GM12878 (cell line): Measurements from ENCODE around the gene TPRG1. TPM values are rescaled to one million over a fixed set of nuclear protein-coding genes. Genes with fewer than 3 reads are reported as not detected.
A peak's percentile ranks its signal among the peaks of the same experiment; 100 is the strongest.

ENCODE experiments used
- ATAC-seq: fragments of 200-7000 bp; cut with Tn5 transposase; 3 replicates; pipeline ENCODE4 v1.9.1; 2020; ENCODE audit warnings: mild to moderate bottlenecking, moderate library complexity
- BruUV-seq: library from RNA; stranded (reverse); fragments of 400-500 nt; replicated peaks from 2 replicates; lab custom pipeline; 2021; lab: Mats Ljungman, UMichigan
- CTCF ChIA-PET: fragments of 300-600 bp; sonication (Branson Sonifier 250); formaldehyde crosslinking; extraction: SDS; loops from one replicate; lab custom pipeline; 2021; ENCODE audit warnings: inconsistent platforms; lab: Yijun Ruan, JAX
- POLR2A ChIA-PET: fragments of 350-600 bp; formaldehyde crosslinking; extraction: SDS; loops from one replicate; lab custom pipeline; 2021; ENCODE audit warnings: inconsistent platforms; lab: Charles Lee
- RAD21 ChIA-PET: fragments of 300-600 bp; sonication (Branson Sonifier 250); formaldehyde crosslinking; loops from one replicate; lab custom pipeline; 2023; ENCODE audit warnings: antibody characterized with exemption; ENCODE audit not compliant: unreplicated experiment; lab: Charles Lee
- SMC1A ChIA-PET: fragments of 300-600 bp; sonication (Branson Sonifier 250); formaldehyde crosslinking; loops from one replicate; lab custom pipeline; 2023; ENCODE audit not compliant: unreplicated experiment, uncharacterized antibody; lab: Charles Lee
- DNase-seq: peaks from one replicate; pipeline ENCODE4 v3.0.0-alpha.2; 2011; ENCODE audit warnings: low read depth, low spot score
- FAIRE-seq: peaks from 3 replicates; lab custom pipeline; 2011; peaks lifted over from hg19 to GRCh38; lab: Jason Lieb, UNC
- H2AFZ ChIP-seq: 2 replicates; pipeline ENCODE4 v1.6.0; 2011; ENCODE audit warnings: low read depth, low read length, control low read depth; ENCODE audit not compliant: control insufficient read depth
- H3K27ac ChIP-seq: 2 replicates; pipeline ENCODE4 v1.5.1; 2011; ENCODE audit warnings: control low read depth; ENCODE audit not compliant: control insufficient read depth, insufficient read depth
- H3K27me3 ChIP-seq, 2 experiments: replicated peaks in 1 of 2; 2 replicates each; pipeline versions ENCODE4 v1.6.0 to v1.6.1; 2011; ENCODE audit warnings: low read length in 1 of 2; ENCODE audit not compliant: control insufficient read depth in 2 of 2, insufficient read depth in 2 of 2
- H3K36me3 ChIP-seq, 2 experiments: 2 replicates each; pipeline ENCODE4 v1.5.1; 2011; ENCODE audit warnings: low read length in 1 of 2; ENCODE audit not compliant: control insufficient read depth in 2 of 2, insufficient read depth in 2 of 2
- H3K4me1 ChIP-seq: 2 replicates; pipeline ENCODE4 v1.6.1; 2011; ENCODE audit warnings: mild to moderate bottlenecking, low read length, moderate library complexity, mixed read lengths; ENCODE audit not compliant: control insufficient read depth, insufficient read depth
- H3K4me2 ChIP-seq: 2 replicates; pipeline ENCODE4 v1.6.0; 2011; ENCODE audit warnings: control low read depth; ENCODE audit not compliant: control insufficient read depth, insufficient read depth
- H3K4me3 ChIP-seq: fragments of 200-600 bp; sonication (generic); 2 replicates; pipeline ENCODE4 v1.5.1; 2016
- H3K79me2 ChIP-seq: 2 replicates; pipeline ENCODE4 v1.6.0; 2011; ENCODE audit warnings: low read length; ENCODE audit not compliant: control insufficient read depth, insufficient read depth
- H3K9ac ChIP-seq: 2 replicates; pipeline ENCODE4 v1.8.0; 2011; ENCODE audit warnings: low read length, control low read depth, mixed read lengths; ENCODE audit not compliant: control insufficient read depth, insufficient read depth
- H3K9me3 ChIP-seq: replicated peaks from 3 replicates; pipeline ENCODE4 v1.5.1; 2011; ENCODE audit warnings: mild to moderate bottlenecking, low read length; ENCODE audit not compliant: control insufficient read depth, insufficient read depth
- H4K20me1 ChIP-seq: 2 replicates; pipeline ENCODE4 v1.6.0; 2011; ENCODE audit not compliant: control insufficient read depth, insufficient read depth
- FOS ChIP-seq: IDR thresholded peaks from 3 replicates; pipeline ENCODE4 v1.6.1; 2011; ENCODE audit warnings: borderline replicate concordance; ENCODE audit not compliant: insufficient read length; ENCODE audit errors: extremely low read depth
- HDAC2 ChIP-seq: fragments of 200-600 bp; sonication (generic); IDR thresholded peaks from 2 replicates; pipeline ENCODE4 v1.6.1; 2017
- MTA2 ChIP-seq: fragments of 450-650 bp; IDR thresholded peaks from 2 replicates; pipeline ENCODE4 v1.6.1; 2016; ENCODE audit warnings: low read depth, mild to moderate bottlenecking, moderate library complexity
- RUNX3 ChIP-seq: IDR thresholded peaks from 2 replicates; pipeline ENCODE4 v1.6.1; 2012; ENCODE audit warnings: low read length, inconsistent platforms
- STAT1 ChIP-seq: fragments of 450-650 bp; conservative IDR thresholded peaks from 2 replicates; pipeline ENCODE4 v1.6.1; 2014; ENCODE audit warnings: antibody characterized with exemption, mild to moderate bottlenecking
- ZNF24 ChIP-seq: fragments of 450-650 bp; IDR thresholded peaks from 2 replicates; pipeline ENCODE4 v1.6.1; 2017; ENCODE audit warnings: antibody characterized with exemption, mild to moderate bottlenecking
- WGBS: methylation state at CpG from one replicate; pipeline ENCODE4 v1.1.6; 2016; ENCODE audit warnings: low lambda C conversion rate; ENCODE audit not compliant: insufficient replicate concordance, insufficient coverage; ENCODE audit errors: missing lambda C conversion rate; 5-methylcytosine and 5-hydroxymethylcytosine counted together
- in situ Hi-C: fragments of 300-500 bp; cut with MboI; formaldehyde crosslinking; loops from 9 replicates; pipeline ENCODE4 v1.14.3; 2018; ENCODE audit warnings: mixed read lengths
- intact Hi-C: fragments of 100-400 bp; cut with micrococcal nuclease; formaldehyde crosslinking; loops from one replicate; pipeline ENCODE4 v1.14.2; 2022; ENCODE audit not compliant: unreplicated experiment
- polyA plus RNA-seq, 11 experiments: library from polyadenylated mRNA; depleted of rRNA in 4 of 11; unstranded in 6 of 11; stranded (reverse) in 5 of 11; fragments of >200 nt; fragmentation: Nextera tagmentation in 4 of 11; fragmentation: Illumina TruSeq in 1 of 11; extraction: Ambion mirVana in 4 of 11; extraction: Trizol in 1 of 11; gene quantifications; 1 replicate in 1 of 11; 2 replicates in 10 of 11; pipeline versions ENCODE4 v1.2.1 to v1.2.3, GENCODE V29; 2011 to 2016; ENCODE audit warnings: inconsistent platforms in 2 of 11, missing spikeins in 2 of 11, low read depth in 1 of 11
- total RNA-seq, 4 experiments: library from RNA; depleted of rRNA in 3 of 4; stranded (reverse); fragments of >200 nt in 3 of 4; fragmentation: Illumina TruSeq in 1 of 4; extraction: Trizol in 1 of 4; gene quantifications; 2 replicates each; pipeline versions ENCODE4 v1.2.1 to v1.2.3, GENCODE V29; 2013 to 2021
- TF ChIP-seq, protein P1 (sequence below): IDR thresholded peaks from 2 replicates; pipeline ENCODE4 v1.6.1; 2011; ENCODE audit warnings: mild to moderate bottlenecking, low read depth, low read length, moderate library complexity; ENCODE audit not compliant: insufficient replicate concordance

TPRG1 gene
- total and polyA plus RNA-seq, 10 of the 15 experiments (the other 5 are each of a cell fraction or from before 2014, with no cell fraction given): 0.26 to 30.7 (median 3.6) TPM

DNA sequence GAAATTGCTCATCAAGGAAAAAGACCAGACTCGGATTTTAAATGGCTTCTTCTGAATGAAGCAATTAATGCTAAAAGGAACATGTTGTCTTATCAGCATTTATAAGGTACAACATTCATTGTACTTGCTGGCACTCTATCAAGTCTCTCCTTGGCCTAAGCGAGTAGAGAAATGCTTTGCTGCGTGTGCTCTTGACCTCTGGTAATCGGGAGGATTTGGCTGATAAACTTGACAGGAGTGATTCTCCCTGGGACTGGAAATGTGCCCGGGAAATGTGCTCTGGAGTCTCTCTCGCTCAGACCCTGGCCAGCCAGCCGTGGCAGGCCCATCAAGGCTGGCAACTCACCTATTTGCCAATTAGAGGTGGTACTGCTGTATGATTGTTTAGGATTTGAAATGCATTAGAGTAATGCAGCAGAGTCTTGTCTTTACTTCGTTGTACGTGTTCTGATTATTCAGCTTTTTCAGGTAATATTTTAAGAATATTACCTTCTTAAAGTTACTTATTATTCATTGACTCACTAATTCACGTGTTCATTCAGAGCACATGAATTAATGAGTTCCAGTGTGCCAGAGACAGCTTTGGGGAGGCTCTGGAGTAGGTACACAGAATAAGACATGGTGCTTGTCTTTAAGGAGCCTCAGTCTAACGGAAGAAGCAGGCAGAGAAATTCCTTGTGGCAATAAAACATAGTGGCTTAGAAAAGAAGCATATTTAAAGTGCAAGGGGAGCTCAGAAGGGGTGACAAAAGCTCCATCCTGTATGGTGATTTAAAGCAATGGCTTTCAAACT lies 48.0 kb upstream of the TPRG1 start:
- DNase-seq (no peak), ATAC-seq (no peak), FAIRE-seq (no peak)
- Histone ChIP-seq H4K20me1 (no peaks in the 10 kb centered on the region), H3K9ac (no peak overlapping the region), H3K36me3 (no peaks in the 10 kb centered on the region), H3K9me3 (no peaks in the 10 kb centered on the region), H3K27me3 (no peaks in the 10 kb centered on the region; a peak in 1 of 4 replicates), H3K4me3 (no peak overlapping the region), H3K27ac (no peak overlapping the region), H2AFZ (no peak overlapping the region), H3K4me2 (no peak overlapping the region), H3K4me1 (no peaks in the 10 kb centered on the region), H3K79me2 (no peaks in the 10 kb centered on the region)
- CTCF ChIA-PET: no interaction called here
- TF ChIP-seq MTA2 (no peak), FOS (no peak), HDAC2 (no peak), STAT1 (no peak)
- TF ChIP-seq, protein P1, sequence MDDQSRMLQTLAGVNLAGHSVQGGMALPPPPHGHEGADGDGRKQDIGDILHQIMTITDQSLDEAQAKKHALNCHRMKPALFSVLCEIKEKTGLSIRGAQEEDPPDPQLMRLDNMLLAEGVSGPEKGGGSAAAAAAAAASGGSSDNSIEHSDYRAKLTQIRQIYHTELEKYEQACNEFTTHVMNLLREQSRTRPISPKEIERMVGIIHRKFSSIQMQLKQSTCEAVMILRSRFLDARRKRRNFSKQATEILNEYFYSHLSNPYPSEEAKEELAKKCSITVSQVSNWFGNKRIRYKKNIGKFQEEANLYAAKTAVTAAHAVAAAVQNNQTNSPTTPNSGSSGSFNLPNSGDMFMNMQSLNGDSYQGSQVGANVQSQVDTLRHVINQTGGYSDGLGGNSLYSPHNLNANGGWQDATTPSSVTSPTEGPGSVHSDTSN: no peak
- RAD21 ChIA-PET: no interaction called here
- BruUV-seq: no TSS peak
- 57% methylated on average over 11 of the region's 11 CpGs for WGBS
- POLR2A ChIA-PET: no interaction called here
- in situ Hi-C loops (no loop called here), intact Hi-C loops (no loop called here)
- SMC1A ChIA-PET: no interaction called here

- Histone ChIP-seq H3K36me3 (no peaks in the 10 kb centered on the region), H3K79me2 (no peaks in the 10 kb centered on the region), H3K4me3 (no peak overlapping the region), H3K27ac (no peak overlapping the region), H3K4me2 (no peak overlapping the region), H3K4me1 (no peaks in the 10 kb centered on the region), H3K9ac (no peak overlapping the region), H4K20me1 (no peaks in the 10 kb centered on the region), H3K9me3 (no peaks in the 10 kb centered on the region), H3K27me3 (no peaks in the 10 kb centered on the region; a peak in 2 of 4 replicates), H2AFZ (no peak overlapping the region)
- 32% methylated on average over 9 of the region's 9 CpGs for WGBS
- DNase-seq: peak; percentile 9
- SMC1A ChIA-PET: no interaction called here
- ATAC-seq: peak; percentile 72
- RAD21 ChIA-PET: no interaction called here
- intact Hi-C loops (no loop called here), in situ Hi-C loops (no loop called here)
- CTCF ChIA-PET: no interaction called here
- POLR2A ChIA-PET: no interaction called here
- TF ChIP-seq RUNX3 (peak; percentile 79), ZNF24 (no peak)
- BruUV-seq: no TSS peak
- peak; percentile 47 for FAIRE-seq
Observed at GRCh38 chr3:189132231-189132671, 39.5 kb upstream of the TPRG1 start.
